ENCODE data around the gene METTL24. TPM values are rescaled to one million over a fixed set of nuclear protein-coding genes. Genes with fewer than 3 reads are reported as not detected.
"Not testable (repeated sequence)": the region's sequence is repeated elsewhere in the genome, so short reads cannot be mapped to it uniquely, and the experiment has no call there.

Gene METTL24
- total RNA-seq, 2 donors from 2014 or later, result 0.96 to 3.0 TPM

DNA sequence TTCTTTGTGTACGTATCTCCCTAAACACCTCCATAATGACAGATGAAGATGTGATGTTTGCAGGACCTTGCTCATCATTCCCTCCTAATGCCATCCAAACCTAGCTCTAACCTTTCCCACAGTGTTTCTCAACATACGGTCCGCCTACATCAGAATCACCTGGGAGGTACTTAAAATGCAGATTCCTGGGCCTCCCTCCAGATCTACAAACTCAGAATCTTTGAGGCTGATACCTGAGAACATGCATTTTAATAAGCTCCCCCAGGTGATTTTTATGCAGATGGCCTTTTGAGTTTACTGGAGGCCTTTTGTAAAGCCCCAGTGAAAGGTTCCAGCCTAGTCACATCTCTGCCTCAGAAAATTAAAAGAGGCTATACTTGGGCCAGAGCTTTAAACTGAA lies 40.5 kb downstream of the METTL24 start:
- no peaks in the 10 kb centered on the region for H3K27me3 ChIP-seq (replicated peaks; ENCODE audit: insufficient read depth)
- no peak for DNase-seq (ENCODE audit: low spot score)
- 94% methylated on average over 3 of the region's 3 CpGs for WGBS
- no peaks in the 10 kb centered on the region for H3K9me3 ChIP-seq
- TF ChIP-seq POLR2A (IDR thresholded peaks at IDR 0.05), result no peak
- TF ChIP-seq POLR2AphosphoS5 (IDR thresholded peaks at IDR 0.05), result no peak
- TF ChIP-seq, protein P1, sequence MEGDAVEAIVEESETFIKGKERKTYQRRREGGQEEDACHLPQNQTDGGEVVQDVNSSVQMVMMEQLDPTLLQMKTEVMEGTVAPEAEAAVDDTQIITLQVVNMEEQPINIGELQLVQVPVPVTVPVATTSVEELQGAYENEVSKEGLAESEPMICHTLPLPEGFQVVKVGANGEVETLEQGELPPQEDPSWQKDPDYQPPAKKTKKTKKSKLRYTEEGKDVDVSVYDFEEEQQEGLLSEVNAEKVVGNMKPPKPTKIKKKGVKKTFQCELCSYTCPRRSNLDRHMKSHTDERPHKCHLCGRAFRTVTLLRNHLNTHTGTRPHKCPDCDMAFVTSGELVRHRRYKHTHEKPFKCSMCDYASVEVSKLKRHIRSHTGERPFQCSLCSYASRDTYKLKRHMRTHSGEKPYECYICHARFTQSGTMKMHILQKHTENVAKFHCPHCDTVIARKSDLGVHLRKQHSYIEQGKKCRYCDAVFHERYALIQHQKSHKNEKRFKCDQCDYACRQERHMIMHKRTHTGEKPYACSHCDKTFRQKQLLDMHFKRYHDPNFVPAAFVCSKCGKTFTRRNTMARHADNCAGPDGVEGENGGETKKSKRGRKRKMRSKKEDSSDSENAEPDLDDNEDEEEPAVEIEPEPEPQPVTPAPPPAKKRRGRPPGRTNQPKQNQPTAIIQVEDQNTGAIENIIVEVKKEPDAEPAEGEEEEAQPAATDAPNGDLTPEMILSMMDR (IDR thresholded peaks at IDR 0.05), result no peak
- intact Hi-C loops (cut with DNase I), result no loop called here
- no peak overlapping the region for H3K27ac ChIP-seq
- H3K4me1 ChIP-seq (replicated peaks), result no peaks in the 10 kb centered on the region
- no peaks in the 10 kb centered on the region for H3K36me3 ChIP-seq
- no peak overlapping the region for H3K4me3 ChIP-seq

DNA sequence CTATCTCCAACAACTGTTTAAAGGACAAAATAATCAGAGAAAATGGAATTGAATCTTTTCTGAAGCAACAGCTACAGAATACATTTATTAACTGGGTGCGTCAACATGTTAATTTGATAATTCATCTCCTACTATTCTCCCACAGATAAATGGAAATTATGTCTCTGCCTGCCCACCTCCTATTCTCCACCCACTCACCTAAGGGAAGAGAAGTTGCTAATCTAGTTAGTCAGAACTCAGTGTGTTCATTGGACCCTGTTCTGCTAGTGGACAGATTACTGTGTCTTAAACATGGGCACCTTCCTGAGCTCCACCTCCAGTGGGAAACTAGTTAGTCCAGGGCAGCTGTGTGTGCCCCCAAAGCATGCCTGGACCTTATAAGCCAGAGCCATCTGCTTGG lies 41.0 kb downstream of the METTL24 start:
- WGBS, result 94% methylated on average over 1 of the region's 1 CpG
- TF ChIP-seq POLR2A (IDR thresholded peaks at IDR 0.05) (no peak), POLR2AphosphoS5 (IDR thresholded peaks at IDR 0.05) (no peak)
- TF ChIP-seq, protein P1 (IDR thresholded peaks at IDR 0.05), result no peak

DNA sequence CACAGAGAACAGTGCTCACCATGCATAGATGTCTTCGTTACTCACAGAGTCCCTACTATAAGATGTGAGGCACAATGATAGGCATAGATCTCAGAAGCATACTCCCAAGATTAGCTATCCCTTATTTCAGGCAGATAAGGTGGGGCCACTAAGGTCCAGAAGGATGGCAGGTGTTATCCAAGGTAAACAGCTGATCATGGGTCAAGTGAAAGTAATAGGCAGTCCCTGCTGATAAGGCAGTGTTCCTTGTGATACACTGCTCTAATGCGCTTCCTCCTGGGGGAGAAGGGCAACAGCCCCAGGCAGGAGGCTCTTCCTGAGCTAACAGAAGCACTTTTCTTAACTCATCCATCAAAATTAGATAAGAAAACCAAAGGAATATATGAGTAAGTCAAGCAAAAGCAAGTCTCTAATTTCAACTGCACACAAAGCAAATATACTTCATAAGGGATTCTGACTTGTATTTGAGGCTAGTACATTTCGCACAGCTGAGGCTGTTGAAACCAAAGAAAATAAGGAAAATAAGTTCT lies 42.2 kb downstream of the METTL24 start:
- Histone ChIP-seq H3K4me1 (replicated peaks) (no peaks in the 10 kb centered on the region), H3K9me3 (no peaks in the 10 kb centered on the region), H3K36me3 (no peaks in the 10 kb centered on the region), H3K27ac (no peak overlapping the region), H3K27me3 (replicated peaks; ENCODE audit: insufficient read depth) (no peaks in the 10 kb centered on the region), H3K4me3 (no peak overlapping the region)
- TF ChIP-seq POLR2AphosphoS5 (IDR thresholded peaks at IDR 0.05) (no peak), POLR2A (IDR thresholded peaks at IDR 0.05) (no peak)
- TF ChIP-seq, protein P1 (IDR thresholded peaks at IDR 0.05), result no peak
- DNase-seq (ENCODE audit: low spot score), result no peak
- intact Hi-C loops (cut with DNase I), result no loop called here
- 96% methylated on average over 3 of the region's 3 CpGs for WGBS

More for the DNA sequence above, 41.0 kb downstream of the METTL24 start:
- no peak overlapping the region for H3K4me3 ChIP-seq
- intact Hi-C loops (cut with DNase I), result no loop called here
- no peak overlapping the region for H3K27ac ChIP-seq
- no peaks in the 10 kb centered on the region for H3K4me1 ChIP-seq (replicated peaks)
- no peaks in the 10 kb centered on the region for H3K27me3 ChIP-seq (replicated peaks; ENCODE audit: insufficient read depth)
- no peaks in the 10 kb centered on the region for H3K9me3 ChIP-seq
- H3K36me3 ChIP-seq, result no peaks in the 10 kb centered on the region
- DNase-seq (ENCODE audit: low spot score), result no peak

DNA sequence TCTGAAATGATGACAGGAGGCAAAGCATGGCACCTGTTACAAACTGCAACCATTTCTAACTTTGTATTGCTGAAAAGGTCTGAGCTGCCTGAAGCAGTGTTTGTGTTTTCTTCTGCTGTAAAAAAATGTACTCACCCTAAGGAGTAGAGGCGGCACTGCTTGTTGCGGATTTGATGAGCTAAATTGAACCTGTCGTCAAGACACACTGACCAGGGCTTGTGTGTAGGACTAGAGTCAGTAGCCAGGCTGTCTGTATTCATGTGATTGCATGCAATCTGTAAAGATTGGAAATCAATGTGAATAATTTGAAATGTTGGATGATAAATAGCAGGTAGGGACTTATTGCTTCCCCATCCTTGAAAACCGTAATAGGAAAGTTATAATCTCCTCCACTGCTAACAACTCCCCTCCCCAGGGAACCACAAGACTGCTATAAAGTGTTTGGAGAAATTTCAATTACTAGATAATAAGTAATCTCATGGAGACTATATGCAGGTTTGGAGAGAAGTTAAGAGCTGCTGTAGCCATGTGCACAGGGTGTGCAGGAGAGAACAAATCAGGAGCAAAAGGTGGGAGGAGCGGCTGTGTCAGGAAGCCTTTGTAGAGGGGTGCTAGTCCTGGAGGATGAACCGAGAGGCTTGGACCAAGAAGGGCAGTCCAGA lies 42.8 kb downstream of the METTL24 start:
- 87% methylated on average over 6 of the region's 6 CpGs for WGBS
- no peak for DNase-seq (ENCODE audit: low spot score)
- Histone ChIP-seq H3K27ac (no peak overlapping the region), H3K4me3 (no peak overlapping the region), H3K9me3 (no peaks in the 10 kb centered on the region), H3K27me3 (replicated peaks; ENCODE audit: insufficient read depth) (no peaks in the 10 kb centered on the region), H3K36me3 (no peaks in the 10 kb centered on the region), H3K4me1 (replicated peaks) (no peaks in the 10 kb centered on the region)
- intact Hi-C loops (cut with DNase I), result no loop called here
- TF ChIP-seq POLR2A (IDR thresholded peaks at IDR 0.05) (no peak), POLR2AphosphoS5 (IDR thresholded peaks at IDR 0.05) (no peak)
- TF ChIP-seq, protein P1 (IDR thresholded peaks at IDR 0.05), result no peak

DNA sequence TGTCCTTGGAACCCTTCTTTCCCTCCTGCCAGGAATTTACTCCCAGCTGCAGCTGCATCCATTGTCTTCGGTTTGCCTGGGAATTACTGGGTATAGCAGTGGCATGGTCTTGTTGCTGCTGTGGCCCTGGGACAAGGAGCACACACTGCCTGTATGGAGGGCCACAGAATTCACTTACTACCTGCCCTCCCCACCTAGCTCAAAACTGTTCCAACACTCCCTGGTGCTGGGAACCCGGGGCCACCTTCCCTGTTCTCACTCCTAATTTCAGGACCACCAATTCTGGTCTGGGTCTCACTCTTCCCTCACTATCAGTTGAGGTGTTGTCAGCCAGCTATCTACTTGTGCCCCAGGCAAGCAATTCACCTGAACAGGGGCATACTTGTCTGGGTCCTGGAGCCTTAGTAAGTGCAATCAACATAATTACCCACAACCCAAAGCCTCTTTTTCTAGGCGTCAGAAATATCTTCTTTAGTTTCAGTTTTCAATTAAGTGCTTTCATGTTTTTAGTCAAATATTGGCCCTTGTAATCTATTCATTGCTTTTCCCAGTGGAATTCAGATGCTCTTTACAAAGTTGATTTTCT lies 47.2 kb downstream of the METTL24 start:
- no peaks in the 10 kb centered on the region for H3K4me1 ChIP-seq (replicated peaks)
- no peaks in the 10 kb centered on the region for H3K36me3 ChIP-seq
- no peak overlapping the region for H3K4me3 ChIP-seq
- no peak overlapping the region for H3K27ac ChIP-seq
- DNase-seq (ENCODE audit: low spot score), result no peak
- 60% methylated on average over 3 of the region's 3 CpGs for WGBS
- H3K9me3 ChIP-seq, result no peaks in the 10 kb centered on the region
- TF ChIP-seq POLR2A (IDR thresholded peaks at IDR 0.05), result no peak
- no peak for TF ChIP-seq POLR2AphosphoS5 (IDR thresholded peaks at IDR 0.05)
- TF ChIP-seq, protein P1 (IDR thresholded peaks at IDR 0.05), result no peak
- H3K27me3 ChIP-seq (replicated peaks; ENCODE audit: insufficient read depth), result no peaks in the 10 kb centered on the region
- intact Hi-C loops (cut with DNase I), result no loop called here

DNA sequence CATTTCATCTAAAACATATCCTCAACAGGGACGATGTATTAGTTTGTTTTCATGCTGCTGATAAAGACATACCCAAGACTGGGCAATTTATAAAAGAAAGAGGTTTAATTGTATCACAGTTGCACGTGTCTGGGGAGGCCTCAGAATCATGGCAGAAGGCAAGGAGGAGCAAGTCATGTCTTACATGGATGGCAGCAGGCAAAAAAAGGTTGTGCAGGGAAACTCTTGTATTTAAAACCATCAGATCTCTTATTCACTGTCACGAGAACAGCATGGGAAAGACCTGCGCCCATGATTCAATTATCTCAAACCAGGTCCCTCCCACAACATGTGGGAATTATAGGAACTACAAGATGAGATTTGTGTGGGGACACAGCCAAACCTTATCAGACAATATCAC lies 48.7 kb downstream of the METTL24 start:
- H3K27ac ChIP-seq; H3K4me3 ChIP-seq; H3K9me3 ChIP-seq; intact Hi-C loops (cut with DNase I); DNase-seq (ENCODE audit: low spot score); H3K36me3 ChIP-seq; H3K4me1 ChIP-seq (replicated peaks); H3K27me3 ChIP-seq (replicated peaks; ENCODE audit: insufficient read depth): not testable (repeated sequence)
- WGBS, result 93% methylated on average over 4 of the region's 4 CpGs

All from prostate gland (tissue), 2 donors.